Osteoblast (primary cell): ENCODE data around the gene SMCO1. TPM values are rescaled to one million over a fixed set of nuclear protein-coding genes. Genes with fewer than 3 reads are reported as not detected.

Experiments used
- DNase-seq: peaks from one replicate; pipeline ENCODE4 v3.0.0; 2011; ENCODE audit warnings: low spot score, mixed read lengths; ENCODE audit not compliant: insufficient read length; ENCODE audit errors: missing footprints
- H2AFZ ChIP-seq: 2 replicates; pipeline ENCODE4 v1.6.0; 2011; ENCODE audit warnings: mild to moderate bottlenecking, low read length
- H3K27ac ChIP-seq: 2 replicates; pipeline ENCODE4 v1.5.1; 2011; ENCODE audit warnings: mild to moderate bottlenecking, low read depth, low read length, moderate library complexity
- H3K27me3 ChIP-seq: 2 replicates; pipeline ENCODE4 v1.6.0; 2012; ENCODE audit warnings: mild to moderate bottlenecking, control low read depth, inconsistent platforms, low read length, moderate library complexity; ENCODE audit not compliant: insufficient read depth
- H3K36me3 ChIP-seq: 2 replicates; pipeline ENCODE4 v1.5.1; 2011; ENCODE audit warnings: mild to moderate bottlenecking, low read length, control low read depth, moderate library complexity; ENCODE audit not compliant: insufficient read depth
- H3K4me1 ChIP-seq: 2 replicates; pipeline ENCODE4 v1.5.1; 2011; ENCODE audit warnings: mild to moderate bottlenecking, low read length, control low read depth, moderate library complexity; ENCODE audit not compliant: insufficient read depth
- H3K4me2 ChIP-seq: 2 replicates; pipeline ENCODE4 v1.6.0; 2011; ENCODE audit warnings: mild to moderate bottlenecking, low read length; ENCODE audit not compliant: insufficient read depth
- H3K4me3 ChIP-seq: fragments of 200-600 bp; sonication (generic); 3 replicates; pipeline ENCODE4 v1.5.1; 2012; ENCODE audit warnings: mild to moderate bottlenecking, low read length, inconsistent platforms; ENCODE audit not compliant: insufficient read depth
- H3K79me2 ChIP-seq: 2 replicates; pipeline ENCODE4 v1.6.0; 2012; ENCODE audit warnings: mild to moderate bottlenecking, low read length, control low read depth, inconsistent platforms; ENCODE audit not compliant: insufficient read depth
- H3K9me3 ChIP-seq: 2 replicates; pipeline ENCODE4 v1.5.1; 2011; ENCODE audit warnings: low read depth, low read length, control low read depth
- H4K20me1 ChIP-seq: 2 replicates; pipeline ENCODE4 v1.6.0; 2012; ENCODE audit warnings: mild to moderate bottlenecking, low read length, control low read depth; ENCODE audit not compliant: insufficient read depth
- CTCF ChIP-seq: IDR thresholded peaks from 2 replicates; pipeline ENCODE4 v1.5.1; 2011; ENCODE audit warnings: mild to moderate bottlenecking, low read depth, low read length, moderate library complexity; ENCODE audit errors: extremely low read depth
- total RNA-seq: library from RNA; depleted of rRNA; stranded (reverse); fragments of >200 nt; gene quantifications from 2 replicates; pipeline ENCODE4 v1.2.3, GENCODE V29; 2012

SMCO1 gene
- not detected in 2 replicates for total RNA-seq

GRCh38 chr3:196514913-196515621 is at the start of gene SMCO1:
Gene SMCO1 (minus strand): TSS chr3:196515346. CDS start chr3:196515209, 137 bp downstream.
- Histone ChIP-seq H4K20me1 (no peaks in the 10 kb centered on the region), H3K36me3 (no peaks in the 10 kb centered on the region), H3K4me1 (peaks cover 8% of the 10 kb centered on the region), H3K4me3 (no peak within 1 kb of the TSS), H3K27me3 (peaks cover 1% of the 10 kb centered on the region), H2AFZ (peak within 1 kb of the TSS; percentile 65), H3K27ac (no peak within 1 kb of the TSS), H3K9me3 (peaks cover 10% of the 10 kb centered on the region), H3K79me2 (no peaks in the 10 kb centered on the region), H3K4me2 (peak within 1 kb of the TSS; percentile 58)
- no peak for DNase-seq
- no peak for TF ChIP-seq CTCF

- Histone ChIP-seq H3K27me3 (no peaks in the 10 kb centered on the region), H3K79me2 (peaks cover 28% of the 10 kb centered on the region), H3K36me3 (peaks cover 12% of the 10 kb centered on the region), H3K4me1 (peaks cover 8% of the 10 kb centered on the region), H4K20me1 (no peaks in the 10 kb centered on the region), H2AFZ (no peak overlapping the region), H3K4me2 (no peak overlapping the region), H3K27ac (no peak overlapping the region), H3K4me3 (no peak overlapping the region), H3K9me3 (no peaks in the 10 kb centered on the region)
- TF ChIP-seq CTCF: no peak
- DNase-seq: no peak
Measured at GRCh38 chr3:196563721-196564225, 48.6 kb upstream of the SMCO1 start.

GRCh38 chr3:196559826-196560225 is 44.7 kb upstream of the SMCO1 start:
- H3K4me1 ChIP-seq: no peaks in the 10 kb centered on the region
- H3K36me3 ChIP-seq: peaks cover 12% of the 10 kb centered on the region
- no peak for DNase-seq
- peaks cover 11% of the 10 kb centered on the region for H3K79me2 ChIP-seq
- no peak overlapping the region for H2AFZ ChIP-seq
- H3K4me2 ChIP-seq: no peak overlapping the region
- no peak for TF ChIP-seq CTCF
- H4K20me1 ChIP-seq: no peaks in the 10 kb centered on the region
- H3K9me3 ChIP-seq: no peaks in the 10 kb centered on the region
- no peak overlapping the region for H3K27ac ChIP-seq
- H3K4me3 ChIP-seq: no peak overlapping the region
- H3K27me3 ChIP-seq: no peaks in the 10 kb centered on the region

GRCh38 chr3:196558476-196558875 is 43.3 kb upstream of the SMCO1 start:
- no peak for DNase-seq
- Histone ChIP-seq H3K4me3 (no peak overlapping the region), H3K4me2 (no peak overlapping the region), H3K4me1 (no peaks in the 10 kb centered on the region), H3K9me3 (no peaks in the 10 kb centered on the region), H3K79me2 (peaks cover 8% of the 10 kb centered on the region), H3K27me3 (no peaks in the 10 kb centered on the region), H4K20me1 (no peaks in the 10 kb centered on the region), H3K36me3 (peaks cover 12% of the 10 kb centered on the region), H2AFZ (no peak overlapping the region), H3K27ac (no peak overlapping the region)
- TF ChIP-seq CTCF: no peak
